Heart left ventricle (tissue), 13 donors: ENCODE data around the gene HOXA3.

ENCODE experiments used
- POLR2A ChIP-seq, 2 donors: fragments of 450-650 bp; IDR thresholded peaks; one replicate each; pipeline ENCODE4 v1.6.1; 2017; ENCODE audit warnings: antibody characterized with exemption in 2 of 2, mild to moderate bottlenecking in 2 of 2, moderate library complexity in 2 of 2
- TF ChIP-seq, protein P1 (sequence below), 12 donors: fragments of 200-600 bp; sonication (generic) in 4 of 12; IDR thresholded peaks; one replicate each; pipeline versions ENCODE4 v1.5.0 to v1.8.0; 2018 to 2022; ENCODE audit warnings: antibody characterized with exemption in 12 of 12, mild to moderate bottlenecking in 5 of 12
- donor health status: ischemic (EF 13 %, LVEDD 7.1; RV severe dilation, severe dysfunction).
- donor health status: DM: no; HTN: yes; CAD: no.
- donor health status: DM: no; HTN: no; CAD: no.
- donor health status: ischemic (EF 25% LVEDD 6.9; RV normal size, moderate dysfunction).
- donor health status: ischemic (EF 25% LVEDD 5.7; RV mildly dilated, moderate dysfunction).
- donor health status: ischemic (EF 35%, LVEDD 5.7; RV mildly dilated, moderate dysfunction).
- donor health status: nonischemic (EF 11% LVEDD 7.7; RV severe dilation, severe dysfunction).
- donor health status: DM: yes; HTN: yes; CAD: no.
- donor health status: PGD.
- donor health status: ischemic (EF 29% LVEDD 5.4; RV normal size, mild dysfunction).
- donor health status: nonischemic (EF 23%, LVEDD 6.1; RV moderate dilation, normal function).

DNA sequence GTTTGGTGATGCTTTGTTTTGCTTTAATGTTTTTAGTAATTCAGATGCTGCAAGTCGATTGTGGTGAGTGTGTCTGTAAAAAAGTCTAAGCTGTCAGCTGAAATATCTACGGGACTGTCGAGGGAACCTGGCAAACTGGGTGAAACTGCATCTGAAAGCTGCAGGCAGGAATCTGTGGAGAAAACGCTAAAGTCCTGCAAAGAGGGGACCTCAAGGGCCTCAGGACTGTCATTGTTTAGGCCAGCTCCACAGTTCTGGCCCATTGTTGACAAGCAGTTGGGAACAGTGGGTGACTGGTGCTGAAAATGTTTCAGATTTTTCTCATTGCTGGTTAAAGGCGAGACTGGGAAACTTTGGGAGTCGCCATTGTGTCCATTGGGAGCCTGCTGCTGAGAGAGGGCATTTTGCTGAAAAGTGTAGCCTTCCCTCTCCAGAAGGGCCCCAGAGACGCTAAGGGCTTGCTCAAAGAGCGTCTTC lies 51.7 kb downstream of the HOXA3 start:
- TF ChIP-seq, protein P1, sequence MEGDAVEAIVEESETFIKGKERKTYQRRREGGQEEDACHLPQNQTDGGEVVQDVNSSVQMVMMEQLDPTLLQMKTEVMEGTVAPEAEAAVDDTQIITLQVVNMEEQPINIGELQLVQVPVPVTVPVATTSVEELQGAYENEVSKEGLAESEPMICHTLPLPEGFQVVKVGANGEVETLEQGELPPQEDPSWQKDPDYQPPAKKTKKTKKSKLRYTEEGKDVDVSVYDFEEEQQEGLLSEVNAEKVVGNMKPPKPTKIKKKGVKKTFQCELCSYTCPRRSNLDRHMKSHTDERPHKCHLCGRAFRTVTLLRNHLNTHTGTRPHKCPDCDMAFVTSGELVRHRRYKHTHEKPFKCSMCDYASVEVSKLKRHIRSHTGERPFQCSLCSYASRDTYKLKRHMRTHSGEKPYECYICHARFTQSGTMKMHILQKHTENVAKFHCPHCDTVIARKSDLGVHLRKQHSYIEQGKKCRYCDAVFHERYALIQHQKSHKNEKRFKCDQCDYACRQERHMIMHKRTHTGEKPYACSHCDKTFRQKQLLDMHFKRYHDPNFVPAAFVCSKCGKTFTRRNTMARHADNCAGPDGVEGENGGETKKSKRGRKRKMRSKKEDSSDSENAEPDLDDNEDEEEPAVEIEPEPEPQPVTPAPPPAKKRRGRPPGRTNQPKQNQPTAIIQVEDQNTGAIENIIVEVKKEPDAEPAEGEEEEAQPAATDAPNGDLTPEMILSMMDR (IDR thresholded peaks at IDR 0.05): no peak
- TF ChIP-seq POLR2A (IDR thresholded peaks at IDR 0.05): no peak
